ENCODE results near the gene DNM1.

The DNM1 gene

GRCh38 chr9:128163523-128164306 lies 39.5 kb upstream of the DNM1 start:
- Histone ChIP-seq H3K27ac (ENCODE audit: low read depth, low read length) (no peak overlapping the region), H3K9ac (ENCODE audit: low read depth, low read length) (no peak overlapping the region), H3K4me1 (ENCODE audit: control insufficient read depth, insufficient read depth, low read length) (peaks cover 12% of the 10 kb centered on the region), H3K36me3 (ENCODE audit: control insufficient read depth, insufficient read depth, low read length) (peaks cover 57% of the 10 kb centered on the region), H3K4me3 (ENCODE audit: low read depth, low read length) (no peak overlapping the region), H3K27me3 (ENCODE audit: control insufficient read depth, insufficient read depth, low read length) (no peaks in the 10 kb centered on the region), H3K9me3 (ENCODE audit: control insufficient read depth, insufficient read depth, low read length) (no peaks in the 10 kb centered on the region)

GRCh38 chr9:128164307-128164885 lies 38.8 kb upstream of the DNM1 start:
- H3K4me1 ChIP-seq (ENCODE audit: control insufficient read depth, insufficient read depth, low read length), result peaks cover 9% of the 10 kb centered on the region
- H3K36me3 ChIP-seq (ENCODE audit: control insufficient read depth, insufficient read depth, low read length), result peaks cover 64% of the 10 kb centered on the region
- no peak overlapping the region for H3K4me3 ChIP-seq (ENCODE audit: low read depth, low read length)
- no peaks in the 10 kb centered on the region for H3K9me3 ChIP-seq (ENCODE audit: control insufficient read depth, insufficient read depth, low read length)
- H3K27me3 ChIP-seq (ENCODE audit: control insufficient read depth, insufficient read depth, low read length), result no peaks in the 10 kb centered on the region
- no peak overlapping the region for H3K9ac ChIP-seq (ENCODE audit: low read depth, low read length)
- no peak overlapping the region for H3K27ac ChIP-seq (ENCODE audit: low read depth, low read length)

DNA sequence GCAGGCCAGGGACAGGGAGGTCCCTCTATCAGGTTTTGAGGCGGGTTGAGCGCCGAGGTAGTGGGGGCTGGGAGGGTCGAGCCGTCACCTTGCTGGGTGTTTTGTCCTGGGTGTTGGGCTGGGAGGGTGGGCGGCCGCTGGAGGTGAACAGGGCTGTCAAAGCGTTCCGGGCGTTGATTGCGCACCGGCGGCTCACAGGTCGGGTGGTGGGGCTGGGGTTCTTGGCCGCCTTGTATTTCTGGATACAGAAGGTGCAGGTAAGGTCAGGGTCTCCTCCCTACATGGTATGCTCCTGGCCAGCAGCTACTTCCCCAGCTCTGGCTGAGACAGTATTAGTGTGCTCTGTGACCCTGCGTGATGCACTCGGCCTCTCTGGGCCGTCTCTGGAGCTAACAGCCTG lies 37.0 kb upstream of the DNM1 start:
- Histone ChIP-seq H3K9me3 (ENCODE audit: control insufficient read depth, insufficient read depth, low read length) (no peaks in the 10 kb centered on the region), H3K27ac (ENCODE audit: low read depth, low read length) (no peak overlapping the region), H3K4me3 (ENCODE audit: low read depth, low read length) (no peak overlapping the region), H3K27me3 (ENCODE audit: control insufficient read depth, insufficient read depth, low read length) (no peaks in the 10 kb centered on the region), H3K36me3 (ENCODE audit: control insufficient read depth, insufficient read depth, low read length) (peaks cover 73% of the 10 kb centered on the region), H3K9ac (ENCODE audit: low read depth, low read length) (no peak overlapping the region), H3K4me1 (ENCODE audit: control insufficient read depth, insufficient read depth, low read length) (0 out of 2 replicates have a peak, but pooled peaks cover under 1% of the 10 kb centered on the region)

DNA sequence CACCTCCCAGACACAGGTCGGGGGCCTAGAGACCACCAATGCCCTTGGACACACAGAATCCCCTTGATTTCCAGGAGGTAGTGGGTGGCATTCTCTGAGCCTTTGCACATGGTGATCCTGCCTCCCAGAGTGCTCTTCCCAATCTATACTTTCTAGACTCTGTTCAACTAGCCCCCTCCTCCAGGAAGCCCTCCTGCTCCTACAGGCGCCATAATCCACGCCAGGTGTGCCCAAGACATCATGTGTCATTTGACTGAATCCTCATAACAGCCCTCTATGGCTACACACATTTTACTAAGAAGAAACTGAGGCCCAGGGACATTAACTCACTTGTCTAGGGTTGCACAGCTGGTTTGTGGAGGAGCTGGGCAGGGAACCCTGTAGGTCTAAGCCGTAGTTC lies 36.0 kb upstream of the DNM1 start:
- no peak overlapping the region for H3K4me3 ChIP-seq (ENCODE audit: low read depth, low read length)
- no peaks in the 10 kb centered on the region for H3K27me3 ChIP-seq (ENCODE audit: control insufficient read depth, insufficient read depth, low read length)
- H3K9ac ChIP-seq (ENCODE audit: low read depth, low read length), result no peak overlapping the region
- no peaks in the 10 kb centered on the region for H3K9me3 ChIP-seq (ENCODE audit: control insufficient read depth, insufficient read depth, low read length)
- H3K36me3 ChIP-seq (ENCODE audit: control insufficient read depth, insufficient read depth, low read length), result peaks cover 69% of the 10 kb centered on the region
- no peaks in the 10 kb centered on the region for H3K4me1 ChIP-seq (ENCODE audit: control insufficient read depth, insufficient read depth, low read length)
- H3K27ac ChIP-seq (ENCODE audit: low read depth, low read length), result no peak overlapping the region

DNA sequence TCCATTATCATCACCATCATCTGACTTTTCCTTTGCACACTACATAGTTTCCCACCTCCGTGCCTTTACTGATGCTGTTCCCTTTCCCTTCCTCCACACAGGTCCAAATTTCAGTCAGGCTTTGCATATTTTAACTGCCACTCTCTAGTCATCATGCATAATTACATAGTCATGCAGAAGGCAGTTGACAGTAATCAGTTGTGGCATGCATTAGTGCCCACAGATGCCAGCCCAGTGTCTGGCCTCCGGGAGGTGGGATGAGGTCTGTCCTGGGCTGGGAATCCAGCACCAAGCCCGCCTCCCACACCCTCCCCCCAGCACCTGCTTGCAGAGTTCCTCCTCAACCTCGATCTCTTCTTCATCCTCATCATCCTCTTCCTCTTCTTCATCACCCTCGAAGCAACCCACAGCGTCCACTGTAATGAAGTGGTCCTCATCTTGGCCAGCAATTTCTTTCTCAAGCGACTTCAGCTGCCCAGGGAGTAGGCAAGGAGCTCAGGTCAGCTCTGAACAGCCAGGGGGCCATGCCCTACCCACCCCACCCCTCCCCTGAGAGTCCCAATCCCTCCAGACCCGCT lies 34.4 kb upstream of the DNM1 start:
- Histone ChIP-seq H3K27ac (ENCODE audit: low read depth, low read length) (no peak overlapping the region), H3K9ac (ENCODE audit: low read depth, low read length) (no peak overlapping the region), H3K4me3 (ENCODE audit: low read depth, low read length) (no peak overlapping the region), H3K36me3 (ENCODE audit: control insufficient read depth, insufficient read depth, low read length) (peaks cover 54% of the 10 kb centered on the region), H3K9me3 (ENCODE audit: control insufficient read depth, insufficient read depth, low read length) (no peaks in the 10 kb centered on the region), H3K4me1 (ENCODE audit: control insufficient read depth, insufficient read depth, low read length) (no peaks in the 10 kb centered on the region), H3K27me3 (ENCODE audit: control insufficient read depth, insufficient read depth, low read length) (no peaks in the 10 kb centered on the region)

- no peaks in the 10 kb centered on the region for H3K9me3 ChIP-seq (ENCODE audit: control insufficient read depth, insufficient read depth, low read length)
- no peak overlapping the region for H3K9ac ChIP-seq (ENCODE audit: low read depth, low read length)
- H3K4me3 ChIP-seq (ENCODE audit: low read depth, low read length), result no peak overlapping the region
- H3K4me1 ChIP-seq (ENCODE audit: control insufficient read depth, insufficient read depth, low read length), result no peaks in the 10 kb centered on the region
- H3K27me3 ChIP-seq (ENCODE audit: control insufficient read depth, insufficient read depth, low read length), result no peaks in the 10 kb centered on the region
- peaks cover 52% of the 10 kb centered on the region for H3K36me3 ChIP-seq (ENCODE audit: control insufficient read depth, insufficient read depth, low read length)
- H3K27ac ChIP-seq (ENCODE audit: low read depth, low read length), result no peak overlapping the region
Observed at GRCh38 chr9:128169492-128169891, 33.7 kb upstream of the DNM1 start.

GRCh38 chr9:128169925-128170324 lies 33.3 kb upstream of the DNM1 start:
- no peaks in the 10 kb centered on the region for H3K4me1 ChIP-seq (ENCODE audit: control insufficient read depth, insufficient read depth, low read length)
- no peak overlapping the region for H3K27ac ChIP-seq (ENCODE audit: low read depth, low read length)
- no peaks in the 10 kb centered on the region for H3K27me3 ChIP-seq (ENCODE audit: control insufficient read depth, insufficient read depth, low read length)
- no peak overlapping the region for H3K9ac ChIP-seq (ENCODE audit: low read depth, low read length)
- H3K36me3 ChIP-seq (ENCODE audit: control insufficient read depth, insufficient read depth, low read length), result peaks cover 50% of the 10 kb centered on the region
- H3K4me3 ChIP-seq (ENCODE audit: low read depth, low read length), result no peak overlapping the region
- H3K9me3 ChIP-seq (ENCODE audit: control insufficient read depth, insufficient read depth, low read length), result no peaks in the 10 kb centered on the region

- no peak overlapping the region for H3K4me3 ChIP-seq (ENCODE audit: low read depth, low read length)
- peaks cover 60% of the 10 kb centered on the region for H3K36me3 ChIP-seq (ENCODE audit: control insufficient read depth, insufficient read depth, low read length)
- no peak overlapping the region for H3K9ac ChIP-seq (ENCODE audit: low read depth, low read length)
- H3K27me3 ChIP-seq (ENCODE audit: control insufficient read depth, insufficient read depth, low read length), result no peaks in the 10 kb centered on the region
- no peak overlapping the region for H3K27ac ChIP-seq (ENCODE audit: low read depth, low read length)
- H3K4me1 ChIP-seq (ENCODE audit: control insufficient read depth, insufficient read depth, low read length), result no peaks in the 10 kb centered on the region
- H3K9me3 ChIP-seq (ENCODE audit: control insufficient read depth, insufficient read depth, low read length), result no peaks in the 10 kb centered on the region
Observed at GRCh38 chr9:128174062-128174461, 29.1 kb upstream of the DNM1 start.

GRCh38 chr9:128175102-128175563 lies 28.0 kb upstream of the DNM1 start:
- H3K27ac ChIP-seq (ENCODE audit: low read depth, low read length), result no peak overlapping the region

DNA sequence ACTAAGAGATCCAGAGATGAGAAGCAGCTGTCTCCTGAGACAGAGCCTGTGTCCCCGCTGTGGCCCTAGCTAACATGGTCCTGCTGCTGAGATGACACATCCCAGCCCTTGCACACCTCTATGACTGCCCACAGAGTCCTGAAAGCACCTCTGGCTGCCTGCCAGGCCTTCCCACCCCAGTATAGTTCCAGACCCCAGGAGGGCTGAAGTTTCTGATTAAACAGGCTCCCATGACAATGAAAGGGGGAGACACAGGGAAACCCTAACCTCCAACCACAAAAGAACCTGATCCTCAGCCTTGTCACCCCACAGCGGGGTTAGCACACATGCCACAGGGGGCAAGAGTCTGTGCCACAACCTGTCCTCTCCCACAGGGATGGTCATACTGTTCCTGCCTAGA lies 27.5 kb upstream of the DNM1 start:
- H3K9me3 ChIP-seq (ENCODE audit: control insufficient read depth, insufficient read depth, low read length), result no peaks in the 10 kb centered on the region
- no peak overlapping the region for H3K4me3 ChIP-seq (ENCODE audit: low read depth, low read length)
- H3K4me1 ChIP-seq (ENCODE audit: control insufficient read depth, insufficient read depth, low read length), result no peaks in the 10 kb centered on the region
- no peaks in the 10 kb centered on the region for H3K27me3 ChIP-seq (ENCODE audit: control insufficient read depth, insufficient read depth, low read length)
- H3K27ac ChIP-seq (ENCODE audit: low read depth, low read length), result no peak overlapping the region
- H3K36me3 ChIP-seq (ENCODE audit: control insufficient read depth, insufficient read depth, low read length), result peaks cover 62% of the 10 kb centered on the region
- no peak overlapping the region for H3K9ac ChIP-seq (ENCODE audit: low read depth, low read length)

More at GRCh38 chr9:128175102-128175563, 28.0 kb upstream of the DNM1 start:
- Histone ChIP-seq H3K4me3 (ENCODE audit: low read depth, low read length) (no peak overlapping the region), H3K9ac (ENCODE audit: low read depth, low read length) (no peak overlapping the region), H3K4me1 (ENCODE audit: control insufficient read depth, insufficient read depth, low read length) (no peaks in the 10 kb centered on the region), H3K9me3 (ENCODE audit: control insufficient read depth, insufficient read depth, low read length) (no peaks in the 10 kb centered on the region), H3K27me3 (ENCODE audit: control insufficient read depth, insufficient read depth, low read length) (no peaks in the 10 kb centered on the region), H3K36me3 (ENCODE audit: control insufficient read depth, insufficient read depth, low read length) (peaks cover 58% of the 10 kb centered on the region)

DNA sequence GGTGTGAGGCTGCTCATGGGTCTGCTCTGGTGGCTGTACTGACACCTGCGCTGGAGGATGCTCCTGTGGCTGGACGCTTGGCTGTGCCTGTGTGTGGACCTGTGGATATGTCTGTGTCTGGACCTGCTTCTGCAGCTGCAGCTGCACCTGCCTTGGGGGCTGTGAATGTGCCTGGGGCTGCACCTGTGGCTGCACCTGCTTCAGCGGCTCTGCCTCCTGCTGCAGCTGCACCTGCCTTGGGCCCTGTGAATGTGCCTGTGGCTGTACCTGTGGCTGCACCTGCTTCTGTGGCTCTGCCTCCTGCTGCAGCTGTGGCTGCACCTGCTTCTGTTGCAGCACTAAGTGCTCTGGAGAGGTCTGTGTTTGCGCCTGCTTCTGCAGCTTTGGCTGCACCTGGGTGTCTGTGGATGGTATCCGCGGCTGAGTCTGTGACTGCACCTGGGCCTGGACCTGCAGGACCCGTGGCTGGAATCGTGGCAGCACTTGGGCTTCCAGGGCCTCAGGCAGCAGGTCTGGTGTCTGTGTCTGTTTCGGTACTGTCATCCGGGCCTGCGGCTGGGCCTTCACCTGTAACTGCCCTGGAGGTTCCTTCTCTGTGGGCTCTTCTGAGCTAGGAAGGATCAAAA lies 24.3 kb upstream of the DNM1 start:
- Histone ChIP-seq H3K9me3 (ENCODE audit: control insufficient read depth, insufficient read depth, low read length) (no peaks in the 10 kb centered on the region), H3K4me1 (ENCODE audit: control insufficient read depth, insufficient read depth, low read length) (no peaks in the 10 kb centered on the region), H3K27ac (ENCODE audit: low read depth, low read length) (no peak overlapping the region), H3K9ac (ENCODE audit: low read depth, low read length) (no peak overlapping the region), H3K27me3 (ENCODE audit: control insufficient read depth, insufficient read depth, low read length) (no peaks in the 10 kb centered on the region), H3K36me3 (ENCODE audit: control insufficient read depth, insufficient read depth, low read length) (peaks cover 76% of the 10 kb centered on the region), H3K4me3 (ENCODE audit: low read depth, low read length) (no peak overlapping the region)

Data from HUES48 (cell line).